Naive thymus-derived CD4-positive, alpha-beta T cell (primary cell): ENCODE data around the gene TMPRSS4. TPM values are rescaled to one million over a fixed set of nuclear protein-coding genes. Genes with fewer than 3 reads are reported as not detected.

ENCODE experiments used
- polyA plus RNA-seq, 2 donors: library from polyadenylated mRNA; unstranded; fragments of 300-500 nt; fragmentation: Illumina TruSeq; gene quantifications; one replicate each; pipeline ENCODE4 v1.2.3, GENCODE V29; 2021
- total RNA-seq, 6 experiments: library from RNA in 5 of 6; stranded (reverse) in 5 of 6; gene quantifications; 1 replicate in 5 of 6; 2 replicates in 1 of 6; pipeline ENCODE4 v1.2.3 and lab custom pipeline; 2021 to 2026

Gene TMPRSS4
- total and polyA plus RNA-seq, 7 experiments from 2014 or later = not detected

Other genes with a start within 250 kb of the TMPRSS4 start
- 1 to 10 TPM in 1 of 5 experiments, under 1 TPM in 2, not detected in 2; 0.10 to 5.4 (median 0.98) TPM for gene FXYD6, start 200.4 kb upstream of the TMPRSS4 start, total RNA-seq
- gene FXYD6, start 200.4 kb upstream of the TMPRSS4 start, polyA plus RNA-seq = not detected
- gene TMPRSS13, start 147.7 kb upstream of the TMPRSS4 start, total RNA-seq = 1 to 10 TPM; 2.4 to 4.1 (median 3.1) TPM
- gene TMPRSS13, start 147.7 kb upstream of the TMPRSS4 start, polyA plus RNA-seq = under 1 TPM; 0.47 to 0.66 TPM
- 100 to 1,000 TPM; 154 to 300 (median 184) TPM for gene IL10RA, start 90.7 kb upstream of the TMPRSS4 start, total RNA-seq
- 100 to 1,000 TPM in 1 of 2 donors, 10 to 100 TPM in 1; 85.2 to 163 TPM for gene IL10RA, start 90.7 kb upstream of the TMPRSS4 start, polyA plus RNA-seq
- gene SMIM35, start 9.9 kb downstream of the TMPRSS4 start, total RNA-seq = under 1 TPM in 3 of 5 experiments, not detected in 2; 0.11 to 0.60 (median 0.37) TPM
- under 1 TPM in 1 of 2 donors, not detected in 1; 0.18 TPM for gene SMIM35, start 9.9 kb downstream of the TMPRSS4 start, polyA plus RNA-seq
- gene SCN4B, start 75.7 kb downstream of the TMPRSS4 start, total RNA-seq = under 1 TPM in 1 of 5 experiments, not detected in 4; 0.19 TPM
- gene SCN4B, start 75.7 kb downstream of the TMPRSS4 start, polyA plus RNA-seq = not detected
- not detected for gene SCN2B, start 99.6 kb downstream of the TMPRSS4 start, total RNA-seq
- gene SCN2B, start 99.6 kb downstream of the TMPRSS4 start, polyA plus RNA-seq = not detected
- 100 to 1,000 TPM in 3 of 5 experiments, 10 to 100 TPM in 2; 64.3 to 120 (median 118) TPM for gene JAML, start 147.9 kb downstream of the TMPRSS4 start, total RNA-seq
- gene JAML, start 147.9 kb downstream of the TMPRSS4 start, polyA plus RNA-seq = 100 to 1,000 TPM in 1 of 2 donors, 10 to 100 TPM in 1; 94.1 to 195 TPM
- 10 to 100 TPM; 13.3 to 17.4 (median 17.0) TPM for gene MPZL3, start 175.3 kb downstream of the TMPRSS4 start, total RNA-seq
- gene MPZL3, start 175.3 kb downstream of the TMPRSS4 start, polyA plus RNA-seq = 1 to 10 TPM; 3.6 to 4.6 TPM
- gene MPZL2, start 187.2 kb downstream of the TMPRSS4 start, total RNA-seq = 1 to 10 TPM in 4 of 5 experiments, under 1 TPM in 1; 0.69 to 5.9 (median 1.6) TPM
- gene MPZL2, start 187.2 kb downstream of the TMPRSS4 start, polyA plus RNA-seq = 1 to 10 TPM; 1.2 to 1.5 TPM
- 100 to 1,000 TPM; 392 to 706 (median 670) TPM for gene CD3E, start 227.7 kb downstream of the TMPRSS4 start, total RNA-seq
- 1,000 to 10,000 TPM in 1 of 2 donors, 100 to 1,000 TPM in 1; 987 to 1,286 TPM for gene CD3E, start 227.7 kb downstream of the TMPRSS4 start, polyA plus RNA-seq